Measurements from ENCODE around the gene CITED4. TPM values are rescaled to one million over a fixed set of nuclear protein-coding genes. Genes with fewer than 3 reads are reported as not detected.

The CITED4 gene
- total and polyA plus RNA-seq, 9 of the 15 experiments (the other 6 are each of a cell fraction or from before 2014, with no cell fraction given), result 0.11 to 1.2 (median 0.17) TPM; not detected in 2

DNA sequence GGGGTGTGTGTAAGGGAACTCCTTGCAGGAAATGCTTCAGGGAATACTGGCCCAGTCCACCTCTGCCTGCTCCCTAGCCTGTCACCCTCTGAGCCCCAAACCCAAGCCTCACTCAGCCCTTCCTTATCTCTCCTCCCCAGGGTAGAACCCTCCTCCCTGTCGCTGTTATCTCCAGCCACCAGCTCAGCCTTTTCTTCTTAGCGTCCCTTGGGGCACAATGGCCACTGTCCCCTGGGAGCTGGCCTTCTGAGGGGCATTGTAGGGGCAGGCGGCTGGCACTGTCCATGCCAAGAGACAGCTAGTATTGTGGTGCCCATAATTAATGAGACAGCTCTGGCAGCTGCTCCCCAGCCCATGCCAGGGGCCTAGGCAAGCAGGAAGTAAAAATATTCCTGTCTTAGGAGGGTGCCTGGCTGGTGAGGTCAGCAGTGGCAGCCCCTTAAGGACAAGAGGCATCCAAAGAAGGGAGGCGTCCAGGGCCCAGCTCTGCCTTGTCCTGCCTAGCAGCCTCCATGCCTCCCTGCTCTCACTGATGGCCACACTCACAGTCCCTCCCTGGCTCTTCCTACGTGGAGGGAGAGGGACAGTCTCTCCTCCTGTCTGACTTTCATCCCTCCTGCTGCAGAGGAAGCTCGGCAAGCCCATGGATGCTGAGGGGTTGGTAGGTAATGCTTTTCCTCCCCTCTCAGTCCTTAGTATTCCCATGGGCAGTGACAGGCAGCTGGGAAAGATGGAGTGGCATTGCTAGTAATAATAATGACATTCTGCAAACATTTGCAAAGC lies 41.1 kb downstream of the CITED4 start (continued):
- TF ChIP-seq, protein P1, sequence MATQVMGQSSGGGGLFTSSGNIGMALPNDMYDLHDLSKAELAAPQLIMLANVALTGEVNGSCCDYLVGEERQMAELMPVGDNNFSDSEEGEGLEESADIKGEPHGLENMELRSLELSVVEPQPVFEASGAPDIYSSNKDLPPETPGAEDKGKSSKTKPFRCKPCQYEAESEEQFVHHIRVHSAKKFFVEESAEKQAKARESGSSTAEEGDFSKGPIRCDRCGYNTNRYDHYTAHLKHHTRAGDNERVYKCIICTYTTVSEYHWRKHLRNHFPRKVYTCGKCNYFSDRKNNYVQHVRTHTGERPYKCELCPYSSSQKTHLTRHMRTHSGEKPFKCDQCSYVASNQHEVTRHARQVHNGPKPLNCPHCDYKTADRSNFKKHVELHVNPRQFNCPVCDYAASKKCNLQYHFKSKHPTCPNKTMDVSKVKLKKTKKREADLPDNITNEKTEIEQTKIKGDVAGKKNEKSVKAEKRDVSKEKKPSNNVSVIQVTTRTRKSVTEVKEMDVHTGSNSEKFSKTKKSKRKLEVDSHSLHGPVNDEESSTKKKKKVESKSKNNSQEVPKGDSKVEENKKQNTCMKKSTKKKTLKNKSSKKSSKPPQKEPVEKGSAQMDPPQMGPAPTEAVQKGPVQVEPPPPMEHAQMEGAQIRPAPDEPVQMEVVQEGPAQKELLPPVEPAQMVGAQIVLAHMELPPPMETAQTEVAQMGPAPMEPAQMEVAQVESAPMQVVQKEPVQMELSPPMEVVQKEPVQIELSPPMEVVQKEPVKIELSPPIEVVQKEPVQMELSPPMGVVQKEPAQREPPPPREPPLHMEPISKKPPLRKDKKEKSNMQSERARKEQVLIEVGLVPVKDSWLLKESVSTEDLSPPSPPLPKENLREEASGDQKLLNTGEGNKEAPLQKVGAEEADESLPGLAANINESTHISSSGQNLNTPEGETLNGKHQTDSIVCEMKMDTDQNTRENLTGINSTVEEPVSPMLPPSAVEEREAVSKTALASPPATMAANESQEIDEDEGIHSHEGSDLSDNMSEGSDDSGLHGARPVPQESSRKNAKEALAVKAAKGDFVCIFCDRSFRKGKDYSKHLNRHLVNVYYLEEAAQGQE (IDR thresholded peaks at IDR 0.05; ENCODE audit: borderline replicate concordance), result peak; percentile 70
- TF ChIP-seq, protein P1 (CRISPR knock-in tag; IDR thresholded peaks at IDR 0.05; ENCODE audit: low read depth), result 0 out of 2 replicates have a peak, but pooled peaks have one; percentile 47
- TF ChIP-seq DDX20 (tag; IDR thresholded peaks at IDR 0.05; ENCODE audit: low read depth) (no peak), CC2D1A (IDR thresholded peaks at IDR 0.05) (peak; percentile 99), HDAC1 (IDR thresholded peaks at IDR 0.05) (peak in 1 of 2 experiments; percentile 93; a peak in 2 of 4 replicates), NFYB (IDR thresholded peaks at IDR 0.05; ENCODE audit: extremely low read depth, insufficient read length) (no peak), EP400 (IDR thresholded peaks at IDR 0.05) (no peak), ZFP36 (IDR thresholded peaks at IDR 0.05; ENCODE audit: low read depth, low read length, partially characterized antibody) (no peak), POLR2H (tag; IDR thresholded peaks at IDR 0.05; ENCODE audit: low read depth) (no peak), TGIF2 (CRISPR knock-in tag; IDR thresholded peaks at IDR 0.05) (no peak), RBM25 (IDR thresholded peaks at IDR 0.05; ENCODE audit: low read depth, low read length, severe bottlenecking) (no peak), ZNF561 (CRISPR knock-in tag; conservative IDR thresholded peaks at IDR 0.05) (no peak), MTA1 (IDR thresholded peaks at IDR 0.05; ENCODE audit: borderline replicate concordance) (peak; percentile 90), ZNF143 (CRISPR knock-in tag; IDR thresholded peaks at IDR 0.05) (no peak), SETDB1 (IDR thresholded peaks at IDR 0.05; ENCODE audit: low read length) (no peak)
- TF ChIP-seq, protein P2, sequence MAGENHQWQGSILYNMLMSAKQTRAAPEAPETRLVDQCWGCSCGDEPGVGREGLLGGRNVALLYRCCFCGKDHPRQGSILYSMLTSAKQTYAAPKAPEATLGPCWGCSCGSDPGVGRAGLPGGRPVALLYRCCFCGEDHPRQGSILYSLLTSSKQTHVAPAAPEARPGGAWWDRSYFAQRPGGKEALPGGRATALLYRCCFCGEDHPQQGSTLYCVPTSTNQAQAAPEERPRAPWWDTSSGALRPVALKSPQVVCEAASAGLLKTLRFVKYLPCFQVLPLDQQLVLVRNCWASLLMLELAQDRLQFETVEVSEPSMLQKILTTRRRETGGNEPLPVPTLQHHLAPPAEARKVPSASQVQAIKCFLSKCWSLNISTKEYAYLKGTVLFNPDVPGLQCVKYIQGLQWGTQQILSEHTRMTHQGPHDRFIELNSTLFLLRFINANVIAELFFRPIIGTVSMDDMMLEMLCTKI (IDR thresholded peaks at IDR 0.05; ENCODE audit: partially characterized antibody), result no peak
- TF ChIP-seq, protein P3, sequence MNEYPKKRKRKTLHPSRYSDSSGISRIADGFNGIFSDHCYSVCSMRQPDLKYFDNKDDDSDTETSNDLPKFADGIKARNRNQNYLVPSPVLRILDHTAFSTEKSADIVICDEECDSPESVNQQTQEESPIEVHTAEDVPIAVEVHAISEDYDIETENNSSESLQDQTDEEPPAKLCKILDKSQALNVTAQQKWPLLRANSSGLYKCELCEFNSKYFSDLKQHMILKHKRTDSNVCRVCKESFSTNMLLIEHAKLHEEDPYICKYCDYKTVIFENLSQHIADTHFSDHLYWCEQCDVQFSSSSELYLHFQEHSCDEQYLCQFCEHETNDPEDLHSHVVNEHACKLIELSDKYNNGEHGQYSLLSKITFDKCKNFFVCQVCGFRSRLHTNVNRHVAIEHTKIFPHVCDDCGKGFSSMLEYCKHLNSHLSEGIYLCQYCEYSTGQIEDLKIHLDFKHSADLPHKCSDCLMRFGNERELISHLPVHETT (CRISPR knock-in tag; conservative IDR thresholded peaks at IDR 0.05 in 1 of 2, IDR thresholded peaks at IDR 0.05 in 1 of 2), result peak in 1 of 2 experiments; percentile 89; a peak in 2 of 4 replicates

Data from K562 (cell line).